ENCODE measurements around the gene LRRC8B.

LRRC8B gene

DNA sequence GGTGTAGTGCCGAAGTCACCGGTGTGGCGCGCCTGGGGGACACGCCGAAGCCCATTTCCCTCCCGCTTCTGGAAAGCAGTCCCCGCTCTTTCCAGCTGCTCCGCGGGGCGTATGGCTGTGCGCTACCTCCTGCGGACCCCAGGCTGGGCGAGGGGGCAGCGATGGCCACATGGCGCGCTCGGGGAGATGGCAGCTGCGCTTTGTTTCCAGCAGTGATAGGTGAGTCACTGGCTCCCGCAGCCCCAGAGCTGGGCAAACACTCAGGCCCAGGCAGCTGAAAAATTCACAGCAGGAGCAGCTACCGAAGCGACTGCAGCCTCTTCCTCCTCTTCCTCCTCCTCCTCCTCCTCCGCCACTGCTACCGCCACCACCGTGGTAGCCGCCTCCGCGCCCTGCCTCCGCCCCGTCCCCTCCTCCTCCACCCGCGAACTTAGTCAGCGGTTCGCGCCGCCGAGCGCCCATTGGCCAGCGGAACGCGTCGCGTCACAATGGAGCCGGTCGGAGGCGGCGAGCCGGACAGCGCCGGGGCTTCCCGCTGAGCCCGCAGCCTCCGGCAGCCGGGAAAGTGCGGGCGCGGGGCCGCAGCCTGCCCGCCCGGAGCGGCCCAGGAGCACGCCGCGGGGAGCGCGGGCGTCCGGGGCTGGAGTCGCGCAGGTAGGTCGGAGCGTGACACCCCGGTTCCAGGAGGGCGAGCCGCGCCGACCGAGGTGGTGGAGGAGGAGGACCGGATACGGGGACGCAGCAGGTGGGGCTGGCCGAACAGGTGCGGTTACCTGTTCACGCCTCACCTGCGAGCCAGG, at the start of gene LRRC8B:
Gene LRRC8B, plus strand, starts transcription at position 461 of the 800 bp plus-strand sequence. CDS start 57,822 bp downstream, outside the sequence.
- H3K4me3 ChIP-seq (ENCODE audit: low read depth in 1 of 2, low read length in 2 of 2) = peak within 1 kb of the TSS; percentile 89 to 92
- H3K27ac ChIP-seq (ENCODE audit: low read length) = peak within 1 kb of the TSS; percentile 85
- no peaks in the 10 kb centered on the region for H3K27me3 ChIP-seq (ENCODE audit: low read depth, low read length)
- peaks cover 0 to 9% of the 10 kb centered on the region in 2 donors for H3K4me1 ChIP-seq (ENCODE audit: control insufficient read depth in 1 of 2, insufficient read depth in 2 of 2, low read length in 2 of 2)
- H3K36me3 ChIP-seq (ENCODE audit: control insufficient read depth in 1 of 2, insufficient read depth in 2 of 2, low read length in 2 of 2) = no peaks in the 10 kb centered on the region
- no peaks in the 10 kb centered on the region for H3K9me3 ChIP-seq (ENCODE audit: control insufficient read depth in 1 of 2, low read length in 2 of 2)

- Histone ChIP-seq H3K27ac (ENCODE audit: low read length) (no peak overlapping the region), H3K4me1 (ENCODE audit: control insufficient read depth in 1 of 2, insufficient read depth in 2 of 2, low read length in 2 of 2) (no peaks in the 10 kb centered on the region), H3K4me3 (ENCODE audit: low read depth in 1 of 2, low read length in 2 of 2) (no peak overlapping the region), H3K9me3 (ENCODE audit: control insufficient read depth in 1 of 2, low read length in 2 of 2) (peaks cover 0 to 5% of the 10 kb centered on the region in 2 donors), H3K27me3 (ENCODE audit: low read depth, low read length) (no peaks in the 10 kb centered on the region), H3K36me3 (ENCODE audit: control insufficient read depth in 1 of 2, insufficient read depth in 2 of 2, low read length in 2 of 2) (no peaks in the 10 kb centered on the region)
Observed at GRCh38 chr1:89475269-89475668, 49.4 kb upstream of the LRRC8B start.

DNA sequence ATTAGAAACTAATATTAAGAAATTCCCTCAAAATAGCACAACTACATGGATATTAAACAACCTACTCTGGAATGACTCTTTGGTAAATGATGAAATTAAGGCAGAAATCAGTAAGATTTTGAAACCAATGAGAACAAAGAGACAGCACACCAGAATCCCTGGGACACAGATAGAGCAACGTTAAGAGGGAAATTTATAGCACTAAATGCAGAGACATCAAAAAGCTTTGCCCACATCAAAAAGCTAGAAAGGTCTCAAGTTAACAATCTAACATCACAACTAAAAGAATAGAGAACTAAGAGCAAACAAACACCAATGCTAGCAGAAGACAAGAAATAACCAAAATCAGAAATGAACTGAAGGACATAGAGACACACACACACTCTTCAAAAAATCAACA, 48.6 kb upstream of the LRRC8B start:
- Histone ChIP-seq H3K36me3 (ENCODE audit: control insufficient read depth in 1 of 2, insufficient read depth in 2 of 2, low read length in 2 of 2) (no peaks in the 10 kb centered on the region), H3K4me1 (ENCODE audit: control insufficient read depth in 1 of 2, insufficient read depth in 2 of 2, low read length in 2 of 2) (no peaks in the 10 kb centered on the region), H3K9me3 (ENCODE audit: control insufficient read depth in 1 of 2, low read length in 2 of 2) (peaks cover 0 to 5% of the 10 kb centered on the region in 2 donors), H3K27me3 (ENCODE audit: low read depth, low read length) (no peaks in the 10 kb centered on the region), H3K4me3 (ENCODE audit: low read depth in 1 of 2, low read length in 2 of 2) (no peak overlapping the region), H3K27ac (ENCODE audit: low read length) (no peak overlapping the region)

GRCh38 chr1:89483010-89483756, 41.4 kb upstream of the LRRC8B start:
- Histone ChIP-seq H3K27me3 (ENCODE audit: low read depth, low read length) (no peaks in the 10 kb centered on the region), H3K9me3 (ENCODE audit: control insufficient read depth in 1 of 2, low read length in 2 of 2) (no peaks in the 10 kb centered on the region), H3K4me1 (ENCODE audit: control insufficient read depth in 1 of 2, insufficient read depth in 2 of 2, low read length in 2 of 2) (no peaks in the 10 kb centered on the region), H3K4me3 (ENCODE audit: low read depth in 1 of 2, low read length in 2 of 2) (no peak overlapping the region), H3K27ac (ENCODE audit: low read length) (no peak overlapping the region), H3K36me3 (ENCODE audit: control insufficient read depth in 1 of 2, insufficient read depth in 2 of 2, low read length in 2 of 2) (no peaks in the 10 kb centered on the region)

- H3K27ac ChIP-seq (ENCODE audit: low read length) = no peak overlapping the region
- H3K4me1 ChIP-seq (ENCODE audit: control insufficient read depth in 1 of 2, insufficient read depth in 2 of 2, low read length in 2 of 2) = no peaks in the 10 kb centered on the region
- H3K9me3 ChIP-seq (ENCODE audit: control insufficient read depth in 1 of 2, low read length in 2 of 2) = no peaks in the 10 kb centered on the region
- no peak overlapping the region for H3K4me3 ChIP-seq (ENCODE audit: low read depth in 1 of 2, low read length in 2 of 2)
- H3K27me3 ChIP-seq (ENCODE audit: low read depth, low read length) = no peaks in the 10 kb centered on the region
- H3K36me3 ChIP-seq (ENCODE audit: control insufficient read depth in 1 of 2, insufficient read depth in 2 of 2, low read length in 2 of 2) = no peaks in the 10 kb centered on the region
Observed at GRCh38 chr1:89483757-89484077, 40.9 kb upstream of the LRRC8B start.

- Histone ChIP-seq H3K4me3 (ENCODE audit: low read depth in 1 of 2, low read length in 2 of 2) (no peak overlapping the region), H3K4me1 (ENCODE audit: control insufficient read depth in 1 of 2, insufficient read depth in 2 of 2, low read length in 2 of 2) (no peaks in the 10 kb centered on the region), H3K36me3 (ENCODE audit: control insufficient read depth in 1 of 2, insufficient read depth in 2 of 2, low read length in 2 of 2) (no peaks in the 10 kb centered on the region), H3K27ac (ENCODE audit: low read length) (no peak overlapping the region), H3K27me3 (ENCODE audit: low read depth, low read length) (no peaks in the 10 kb centered on the region), H3K9me3 (ENCODE audit: control insufficient read depth in 1 of 2, low read length in 2 of 2) (no peaks in the 10 kb centered on the region)
Observed at GRCh38 chr1:89484092-89485038, 40.3 kb upstream of the LRRC8B start.

DNA sequence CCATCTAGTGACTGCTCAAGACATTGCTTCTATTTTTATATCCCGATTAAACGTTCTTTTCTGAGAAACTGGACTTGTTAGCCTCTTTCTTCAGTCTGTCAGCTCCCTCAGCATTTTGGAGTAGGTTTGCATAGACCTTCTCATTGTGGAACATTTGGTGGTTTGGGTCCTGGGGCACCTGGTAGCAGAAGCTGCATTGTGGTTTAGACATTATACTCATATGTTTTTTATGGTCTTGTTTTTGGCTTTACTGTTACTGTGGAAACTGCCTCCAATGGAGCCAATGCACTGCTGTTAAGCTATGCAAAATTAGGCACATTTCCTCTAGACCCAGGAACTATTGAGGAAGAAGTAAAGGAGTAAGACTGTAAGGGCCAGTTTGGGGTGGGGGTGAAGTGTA, 36.7 kb upstream of the LRRC8B start:
- H3K4me1 ChIP-seq (ENCODE audit: control insufficient read depth in 1 of 2, insufficient read depth in 2 of 2, low read length in 2 of 2) = no peaks in the 10 kb centered on the region
- no peak overlapping the region for H3K27ac ChIP-seq (ENCODE audit: low read length)
- H3K4me3 ChIP-seq (ENCODE audit: low read depth in 1 of 2, low read length in 2 of 2) = no peak overlapping the region
- no peaks in the 10 kb centered on the region for H3K36me3 ChIP-seq (ENCODE audit: control insufficient read depth in 1 of 2, insufficient read depth in 2 of 2, low read length in 2 of 2)
- no peaks in the 10 kb centered on the region for H3K27me3 ChIP-seq (ENCODE audit: low read depth, low read length)
- no peaks in the 10 kb centered on the region for H3K9me3 ChIP-seq (ENCODE audit: control insufficient read depth in 1 of 2, low read length in 2 of 2)

- H3K9me3 ChIP-seq (ENCODE audit: control insufficient read depth in 1 of 2, low read length in 2 of 2) = no peaks in the 10 kb centered on the region
- H3K27me3 ChIP-seq (ENCODE audit: low read depth, low read length) = no peaks in the 10 kb centered on the region
- no peaks in the 10 kb centered on the region for H3K36me3 ChIP-seq (ENCODE audit: control insufficient read depth in 1 of 2, insufficient read depth in 2 of 2, low read length in 2 of 2)
- no peak overlapping the region for H3K4me3 ChIP-seq (ENCODE audit: low read depth in 1 of 2, low read length in 2 of 2)
- H3K4me1 ChIP-seq (ENCODE audit: control insufficient read depth in 1 of 2, insufficient read depth in 2 of 2, low read length in 2 of 2) = no peaks in the 10 kb centered on the region
- no peak overlapping the region for H3K27ac ChIP-seq (ENCODE audit: low read length)
Observed at GRCh38 chr1:89489047-89489729, 35.4 kb upstream of the LRRC8B start.

GRCh38 chr1:89490389-89490788, 34.2 kb upstream of the LRRC8B start:
- no peaks in the 10 kb centered on the region for H3K9me3 ChIP-seq (ENCODE audit: control insufficient read depth in 1 of 2, low read length in 2 of 2)
- H3K27ac ChIP-seq (ENCODE audit: low read length) = no peak overlapping the region
- H3K36me3 ChIP-seq (ENCODE audit: control insufficient read depth in 1 of 2, insufficient read depth in 2 of 2, low read length in 2 of 2) = no peaks in the 10 kb centered on the region
- H3K4me1 ChIP-seq (ENCODE audit: control insufficient read depth in 1 of 2, insufficient read depth in 2 of 2, low read length in 2 of 2) = no peaks in the 10 kb centered on the region
- H3K27me3 ChIP-seq (ENCODE audit: low read depth, low read length) = no peaks in the 10 kb centered on the region
- no peak overlapping the region for H3K4me3 ChIP-seq (ENCODE audit: low read depth in 1 of 2, low read length in 2 of 2)

- Histone ChIP-seq H3K27me3 (ENCODE audit: low read depth, low read length) (no peaks in the 10 kb centered on the region), H3K27ac (ENCODE audit: low read length) (no peak overlapping the region), H3K4me3 (ENCODE audit: low read depth in 1 of 2, low read length in 2 of 2) (no peak overlapping the region), H3K4me1 (ENCODE audit: control insufficient read depth in 1 of 2, insufficient read depth in 2 of 2, low read length in 2 of 2) (no peaks in the 10 kb centered on the region), H3K36me3 (ENCODE audit: control insufficient read depth in 1 of 2, insufficient read depth in 2 of 2, low read length in 2 of 2) (no peaks in the 10 kb centered on the region), H3K9me3 (ENCODE audit: control insufficient read depth in 1 of 2, low read length in 2 of 2) (no peaks in the 10 kb centered on the region)
Observed at GRCh38 chr1:89499320-89499719, 25.3 kb upstream of the LRRC8B start.
